Adipocyte (in vitro differentiated cells): ENCODE data around the gene BMP8B.

ENCODE experiments used
- DNase-seq: peaks from one replicate; pipeline ENCODE4 v3.0.0-alpha.2; 2015; ENCODE audit warnings: low read depth
- H3K27me3 ChIP-seq: replicated peaks from 2 replicates; pipeline ENCODE4 v1.7.0; 2013; ENCODE audit warnings: mild to moderate bottlenecking, low read length, moderate library complexity; ENCODE audit not compliant: control insufficient read depth, insufficient read depth
- H3K36me3 ChIP-seq: 2 replicates; pipeline ENCODE4 v1.7.0; 2013; ENCODE audit warnings: low read length, mild to moderate bottlenecking, moderate library complexity; ENCODE audit not compliant: control insufficient read depth, insufficient read depth, severe bottlenecking
- H3K4me1 ChIP-seq: 2 replicates; pipeline ENCODE4 v1.7.0; 2013; ENCODE audit warnings: mild to moderate bottlenecking, low read length, moderate library complexity; ENCODE audit not compliant: control insufficient read depth, insufficient read depth
- H3K4me3 ChIP-seq: 2 replicates; pipeline ENCODE4 v1.7.0; 2013; ENCODE audit warnings: mild to moderate bottlenecking, low read length, moderate library complexity
- H3K9ac ChIP-seq: 2 replicates; pipeline ENCODE4 v1.7.0; 2013; ENCODE audit warnings: mild to moderate bottlenecking, low read length, moderate library complexity
- H3K9me3 ChIP-seq: 2 replicates; pipeline ENCODE4 v1.7.0; 2013; ENCODE audit warnings: mild to moderate bottlenecking, low read length, moderate library complexity; ENCODE audit not compliant: control insufficient read depth

The BMP8B gene

GRCh38 chr1:39729842-39730241, 58.8 kb downstream of the BMP8B start:
- Histone ChIP-seq H3K36me3 (no peaks in the 10 kb centered on the region), H3K27me3 (peaks cover 59% of the 10 kb centered on the region), H3K9ac (no peak overlapping the region), H3K4me1 (peaks cover 12% of the 10 kb centered on the region), H3K4me3 (no peak overlapping the region), H3K9me3 (no peaks in the 10 kb centered on the region)
- no peak for DNase-seq

- Histone ChIP-seq H3K9ac (no peak overlapping the region), H3K27me3 (peaks cover 62% of the 10 kb centered on the region), H3K4me1 (peaks cover 12% of the 10 kb centered on the region), H3K9me3 (no peaks in the 10 kb centered on the region), H3K36me3 (no peaks in the 10 kb centered on the region), H3K4me3 (no peak overlapping the region)
- peak; percentile 10 for DNase-seq
Observed at GRCh38 chr1:39729030-39729429, 59.6 kb downstream of the BMP8B start.

- Histone ChIP-seq H3K9me3 (no peaks in the 10 kb centered on the region), H3K36me3 (no peaks in the 10 kb centered on the region), H3K27me3 (peaks cover 56% of the 10 kb centered on the region), H3K9ac (no peak overlapping the region), H3K4me1 (peaks cover 12% of the 10 kb centered on the region), H3K4me3 (no peak overlapping the region)
- no peak for DNase-seq
Observed at GRCh38 chr1:39727932-39728317, 60.7 kb downstream of the BMP8B start.

DNA sequence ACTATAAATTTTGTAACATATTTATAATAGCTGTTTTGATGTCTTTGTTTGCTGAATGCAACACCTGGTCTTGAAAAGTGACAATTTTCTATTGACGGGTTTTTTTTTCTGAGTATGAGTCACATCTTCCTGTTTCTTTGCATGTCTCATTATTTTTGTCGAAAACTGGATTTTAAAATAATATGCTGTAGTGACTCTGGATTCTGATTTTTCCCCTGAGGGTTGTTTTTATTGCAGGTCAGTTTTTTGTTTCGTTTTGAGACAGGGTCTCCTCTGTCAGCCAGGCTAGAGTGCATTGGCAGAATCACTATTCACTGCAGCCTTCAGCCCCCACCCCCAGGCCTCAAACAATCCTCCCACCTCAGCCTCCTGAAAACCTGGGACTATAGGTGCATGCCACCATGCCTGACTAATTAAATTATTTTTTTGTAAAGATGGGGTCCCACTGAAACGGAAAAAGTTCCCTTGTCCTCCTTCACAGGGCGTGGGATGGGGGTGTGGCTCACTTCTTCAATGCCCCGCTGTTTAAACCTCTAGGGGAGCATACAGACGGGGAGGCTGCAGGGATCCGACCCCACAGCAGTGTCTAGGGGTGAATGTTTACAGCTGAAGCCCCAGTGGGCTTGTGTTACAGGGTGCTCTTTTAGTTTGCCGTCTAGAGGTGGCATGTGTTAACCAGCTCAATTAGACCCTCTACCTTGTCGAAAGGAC, 61.3 kb downstream of the BMP8B start:
- DNase-seq: no peak
- H3K27me3 ChIP-seq: peaks cover 54% of the 10 kb centered on the region
- no peaks in the 10 kb centered on the region for H3K9me3 ChIP-seq
- no peaks in the 10 kb centered on the region for H3K36me3 ChIP-seq
- H3K4me3 ChIP-seq: no peak overlapping the region
- no peak overlapping the region for H3K9ac ChIP-seq
- H3K4me1 ChIP-seq: peaks cover 12% of the 10 kb centered on the region

DNA sequence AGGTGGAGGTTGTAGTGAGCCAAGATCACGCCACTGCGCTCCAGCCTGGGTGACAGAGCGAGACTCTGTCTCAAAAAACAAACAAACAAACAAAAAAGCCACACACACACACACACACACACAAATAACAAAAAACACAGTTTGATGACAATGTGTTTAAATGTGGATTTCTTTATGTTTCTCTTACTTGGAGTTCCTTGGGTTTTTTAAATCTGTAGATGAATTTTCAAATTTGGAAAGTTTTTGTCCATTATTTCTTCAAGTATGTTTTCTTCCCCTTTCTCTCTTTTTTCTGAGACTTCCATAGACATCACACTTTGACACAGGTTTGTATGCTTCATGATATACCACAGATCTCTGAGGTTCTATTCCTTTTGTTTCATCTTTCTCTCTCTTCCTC, 62.1 kb downstream of the BMP8B start:
- H3K9me3 ChIP-seq: no peaks in the 10 kb centered on the region
- peaks cover 12% of the 10 kb centered on the region for H3K4me1 ChIP-seq
- H3K36me3 ChIP-seq: no peaks in the 10 kb centered on the region
- peaks cover 60% of the 10 kb centered on the region for H3K27me3 ChIP-seq
- no peak overlapping the region for H3K9ac ChIP-seq
- DNase-seq: no peak
- no peak overlapping the region for H3K4me3 ChIP-seq

GRCh38 chr1:39722495-39722894, 66.2 kb downstream of the BMP8B start:
- DNase-seq: no peak
- Histone ChIP-seq H3K9me3 (no peaks in the 10 kb centered on the region), H3K27me3 (peaks cover 70% of the 10 kb centered on the region)

GRCh38 chr1:39721664-39722063, 67.0 kb downstream of the BMP8B start:
- no peaks in the 10 kb centered on the region for H3K4me1 ChIP-seq
- H3K9me3 ChIP-seq: no peaks in the 10 kb centered on the region
- H3K36me3 ChIP-seq: no peaks in the 10 kb centered on the region
- H3K27me3 ChIP-seq: peaks cover 71% of the 10 kb centered on the region
- no peak overlapping the region for H3K9ac ChIP-seq
- DNase-seq: no peak
- H3K4me3 ChIP-seq: no peak overlapping the region

More at GRCh38 chr1:39722495-39722894, 66.2 kb downstream of the BMP8B start:
- Histone ChIP-seq H3K36me3 (no peaks in the 10 kb centered on the region), H3K9ac (no peak overlapping the region), H3K4me1 (no peaks in the 10 kb centered on the region), H3K4me3 (no peak overlapping the region)

- peaks cover 69% of the 10 kb centered on the region for H3K27me3 ChIP-seq
- no peaks in the 10 kb centered on the region for H3K36me3 ChIP-seq
- peak; percentile 89 for DNase-seq
- no peak overlapping the region for H3K9ac ChIP-seq
- H3K4me1 ChIP-seq: no peaks in the 10 kb centered on the region
- no peaks in the 10 kb centered on the region for H3K9me3 ChIP-seq
- no peak overlapping the region for H3K4me3 ChIP-seq
Observed at GRCh38 chr1:39720094-39720999, 68.3 kb downstream of the BMP8B start.

DNA sequence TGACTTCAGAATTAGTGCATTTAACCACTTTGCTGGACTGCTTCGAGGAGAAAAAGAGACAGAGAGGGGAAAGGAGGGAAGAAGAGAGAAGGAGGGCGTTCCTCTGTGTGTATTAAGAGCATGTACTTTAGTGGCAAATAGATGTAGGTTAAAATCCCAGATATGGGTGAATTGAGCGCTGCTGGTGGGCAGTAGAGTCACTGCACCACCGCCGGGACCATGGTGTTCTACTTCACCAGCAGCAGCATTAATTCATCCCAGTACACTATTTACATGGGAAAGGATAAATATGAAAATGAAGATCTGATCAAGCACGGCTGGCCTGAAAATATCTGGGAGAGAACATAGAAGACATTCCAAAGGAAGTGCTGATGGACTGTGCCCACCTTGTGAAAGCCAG, 70.9 kb downstream of the BMP8B start:
- H3K9me3 ChIP-seq: no peaks in the 10 kb centered on the region
- no peaks in the 10 kb centered on the region for H3K4me1 ChIP-seq
- no peak for DNase-seq
- H3K4me3 ChIP-seq: no peak overlapping the region
- no peak overlapping the region for H3K9ac ChIP-seq
- H3K27me3 ChIP-seq: peaks cover 66% of the 10 kb centered on the region
- no peaks in the 10 kb centered on the region for H3K36me3 ChIP-seq

DNA sequence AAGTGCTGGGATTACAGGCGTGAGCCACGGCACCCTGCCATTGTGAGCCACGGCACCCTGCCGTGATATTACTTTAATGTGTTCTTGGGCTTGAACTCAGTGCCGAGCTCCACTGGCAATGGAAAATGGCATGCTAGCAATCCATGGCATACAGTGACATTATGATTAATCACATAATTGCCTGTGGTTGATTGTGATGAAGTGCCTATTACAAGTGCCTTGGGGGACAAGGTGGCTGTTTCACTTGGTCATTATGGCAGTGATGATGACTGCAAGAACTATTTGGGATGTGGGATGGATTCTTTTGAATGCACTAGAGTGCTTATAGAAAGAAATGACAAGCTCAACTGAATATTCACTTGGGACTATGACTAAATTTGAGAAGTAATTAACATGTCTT, 75.1 kb downstream of the BMP8B start:
- no peak for DNase-seq
- Histone ChIP-seq H3K27me3 (peaks cover 76% of the 10 kb centered on the region), H3K4me1 (no peaks in the 10 kb centered on the region), H3K9ac (no peak overlapping the region), H3K4me3 (no peak overlapping the region), H3K9me3 (no peaks in the 10 kb centered on the region), H3K36me3 (no peaks in the 10 kb centered on the region)

DNA sequence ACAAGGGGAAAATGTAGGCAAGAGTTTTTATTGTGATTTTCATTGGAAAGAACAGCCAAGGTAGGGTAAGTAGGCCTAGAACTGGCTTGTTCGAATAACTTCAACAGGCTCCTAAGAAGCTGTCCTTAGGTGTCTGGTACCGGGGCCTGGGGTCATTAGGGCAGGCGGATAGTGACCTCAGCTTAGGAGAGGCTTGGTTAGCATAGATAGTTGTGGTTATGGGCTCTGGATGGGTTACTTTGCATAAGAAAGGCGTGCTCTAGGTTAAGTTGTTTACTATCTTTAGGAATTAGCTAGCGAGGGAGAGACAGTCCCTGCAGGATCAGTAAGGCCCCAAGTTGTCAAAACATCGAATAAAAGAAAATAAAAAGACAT, 76.7 kb downstream of the BMP8B start:
- DNase-seq: no peak
- no peak overlapping the region for H3K9ac ChIP-seq
- H3K27me3 ChIP-seq: peaks cover 73% of the 10 kb centered on the region
- no peaks in the 10 kb centered on the region for H3K36me3 ChIP-seq
- H3K4me3 ChIP-seq: no peak overlapping the region
- H3K4me1 ChIP-seq: no peaks in the 10 kb centered on the region
- H3K9me3 ChIP-seq: no peaks in the 10 kb centered on the region
